ENCODE measurements around the gene KATNAL1.
A peak's percentile ranks its signal among the peaks of the same experiment; 100 is the strongest.
"Not testable (repeated sequence)": the region's sequence is repeated elsewhere in the genome, so short reads cannot be mapped to it uniquely, and the experiment has no call there.

KATNAL1 gene

GRCh38 chr13:30292325-30292724, 15.0 kb downstream of the KATNAL1 start:
- peak; percentile 9 for DNase-seq (ENCODE audit: low spot score)

GRCh38 chr13:30290812-30291436, 16.4 kb downstream of the KATNAL1 start:
- DNase-seq (ENCODE audit: low spot score), result no peak

GRCh38 chr13:30289533-30289932, 17.8 kb downstream of the KATNAL1 start:
- no peak for DNase-seq (ENCODE audit: low spot score)

- DNase-seq (ENCODE audit: low spot score), result not testable (repeated sequence)
Observed at GRCh38 chr13:30286059-30286458, 21.3 kb downstream of the KATNAL1 start.

- DNase-seq (ENCODE audit: low spot score), result no peak
Observed at GRCh38 chr13:30276178-30276577, 31.2 kb downstream of the KATNAL1 start.

GRCh38 chr13:30274083-30274482, 33.3 kb downstream of the KATNAL1 start:
- DNase-seq (ENCODE audit: low spot score), result no peak

GRCh38 chr13:30270035-30270434, 37.3 kb downstream of the KATNAL1 start:
- DNase-seq (ENCODE audit: low spot score), result not testable (repeated sequence)

- no peak for DNase-seq (ENCODE audit: low spot score)
Observed at GRCh38 chr13:30268673-30269072, 38.7 kb downstream of the KATNAL1 start.

GRCh38 chr13:30266756-30267155, 40.6 kb downstream of the KATNAL1 start:
- no peak for DNase-seq (ENCODE audit: low spot score)

GRCh38 chr13:30259149-30259733, 48.1 kb downstream of the KATNAL1 start:
- not testable (repeated sequence) for DNase-seq (ENCODE audit: low spot score)

GRCh38 chr13:30257468-30258099, 49.8 kb downstream of the KATNAL1 start:
- DNase-seq (ENCODE audit: low spot score), result peak; percentile 50

GRCh38 chr13:30256713-30257467, 50.5 kb downstream of the KATNAL1 start:
- no peak for DNase-seq (ENCODE audit: low spot score)

GRCh38 chr13:30255696-30256095, 51.7 kb downstream of the KATNAL1 start:
- DNase-seq (ENCODE audit: low spot score), result no peak

GRCh38 chr13:30253830-30254229, 53.5 kb downstream of the KATNAL1 start:
- no peak for DNase-seq (ENCODE audit: low spot score)

GRCh38 chr13:30247406-30247805, 59.9 kb downstream of the KATNAL1 start:
- DNase-seq (ENCODE audit: low spot score), result no peak

GRCh38 chr13:30241532-30241931, 65.8 kb downstream of the KATNAL1 start:
- DNase-seq (ENCODE audit: low spot score), result no peak

GRCh38 chr13:30240608-30241007, 66.7 kb downstream of the KATNAL1 start:
- DNase-seq (ENCODE audit: low spot score), result no peak

- no peak for DNase-seq (ENCODE audit: low spot score)
Observed at GRCh38 chr13:30235216-30235615, 72.1 kb downstream of the KATNAL1 start.

GRCh38 chr13:30234619-30235162, 72.7 kb downstream of the KATNAL1 start:
- no peak for DNase-seq (ENCODE audit: low spot score)

- DNase-seq (ENCODE audit: low spot score), result no peak
Observed at GRCh38 chr13:30224732-30225131, 82.6 kb downstream of the KATNAL1 start.

- DNase-seq (ENCODE audit: low spot score), result no peak
Observed at GRCh38 chr13:30222254-30222653, 85.1 kb downstream of the KATNAL1 start.

GRCh38 chr13:30216111-30216510, 91.2 kb downstream of the KATNAL1 start:
- DNase-seq (ENCODE audit: low spot score), result peak; percentile 23
